IPS-15b (cell line): Measurements from ENCODE around the gene L3MBTL3.

Source experiments
- H3K27me3 ChIP-seq: one replicate; pipeline ENCODE4 v1.6.1; 2013; ENCODE audit warnings: low read length; ENCODE audit not compliant: control insufficient read depth, insufficient read depth
- H3K36me3 ChIP-seq: one replicate; pipeline ENCODE4 v1.6.1; 2013; ENCODE audit warnings: low read length; ENCODE audit not compliant: control insufficient read depth, insufficient read depth
- H3K4me1 ChIP-seq: one replicate; pipeline ENCODE4 v1.6.1; 2013; ENCODE audit warnings: mild to moderate bottlenecking, low read length; ENCODE audit not compliant: control insufficient read depth, insufficient read depth
- H3K4me3 ChIP-seq: one replicate; pipeline ENCODE4 v1.5.1; 2013; ENCODE audit warnings: low read depth, low read length
- H3K9ac ChIP-seq: one replicate; pipeline ENCODE4 v1.6.1; 2013; ENCODE audit warnings: low read depth, mild to moderate bottlenecking, low read length
- H3K9me3 ChIP-seq: one replicate; pipeline ENCODE4 v1.6.1; 2013; ENCODE audit warnings: mild to moderate bottlenecking, low read length; ENCODE audit not compliant: control insufficient read depth, insufficient read depth

Gene L3MBTL3

GRCh38 chr6:130189531-130190397 lies 171.4 kb downstream of the L3MBTL3 start:
- Histone ChIP-seq H3K4me3 (no peak overlapping the region), H3K9me3 (no peaks in the 10 kb centered on the region), H3K4me1 (no peaks in the 10 kb centered on the region), H3K36me3 (no peaks in the 10 kb centered on the region), H3K9ac (no peak overlapping the region), H3K27me3 (no peaks in the 10 kb centered on the region)
